T-helper 22 cell (primary cell): Measurements from ENCODE around the gene NEK8.
"Not testable (repeated sequence)": the region's sequence is repeated elsewhere in the genome, so short reads cannot be mapped to it uniquely, and the experiment has no call there.

Experiments
- DNase-seq: peaks from one replicate; pipeline ENCODE4 v3.0.0-alpha.2; 2020; ENCODE audit warnings: low read depth

Gene NEK8

GRCh38 chr17:28763804-28764266, 35.2 kb downstream of the NEK8 start:
- peak; percentile 32 for DNase-seq

GRCh38 chr17:28765038-28765437, 36.5 kb downstream of the NEK8 start:
- no peak for DNase-seq

- DNase-seq: no peak
These were observed 45.1 kb downstream of the NEK8 start for GRCh38 chr17:28773736-28774135.

- DNase-seq: no peak
These were observed 45.6 kb downstream of the NEK8 start for GRCh38 chr17:28774206-28774605.

- DNase-seq: no peak
These were observed 48.6 kb downstream of the NEK8 start for GRCh38 chr17:28777178-28777577.

GRCh38 chr17:28779601-28780000, 51.0 kb downstream of the NEK8 start:
- not testable (repeated sequence) for DNase-seq

- DNase-seq: no peak
These were observed 54.6 kb downstream of the NEK8 start for GRCh38 chr17:28783161-28783560.

GRCh38 chr17:28788100-28788499, 59.5 kb downstream of the NEK8 start:
- DNase-seq: no peak
